Measurements from ENCODE around the gene CHCHD3.

CHCHD3 gene

GRCh38 chr7:132764762-132765161 is 317.1 kb downstream of the CHCHD3 start:
- no peak for FAIRE-seq

DNA sequence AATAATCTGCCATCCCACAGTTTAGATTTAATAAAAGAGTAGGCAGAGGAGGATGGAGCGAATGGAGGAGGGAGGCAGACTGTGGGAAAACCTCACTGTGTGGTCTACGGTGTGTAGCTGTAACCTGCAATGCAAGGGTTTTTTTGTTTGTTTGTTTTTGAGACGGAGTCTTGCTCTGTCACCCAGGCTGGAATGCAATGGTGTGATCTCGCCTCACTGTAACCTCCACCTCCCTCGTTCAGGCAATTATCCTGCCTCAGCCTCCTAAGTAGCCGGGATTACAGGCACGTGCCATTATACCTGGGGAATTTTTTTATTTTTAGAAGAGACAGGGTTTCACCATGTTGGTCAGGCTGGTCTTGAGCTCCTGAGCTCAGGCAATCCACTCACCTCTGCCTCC is 321.0 kb downstream of the CHCHD3 start:
- no peak for FAIRE-seq

GRCh38 chr7:132760244-132760623 is 321.7 kb downstream of the CHCHD3 start:
- FAIRE-seq: no peak

GRCh38 chr7:132759482-132760243 is 322.2 kb downstream of the CHCHD3 start:
- FAIRE-seq: no peak

- no peak for FAIRE-seq
Observed at GRCh38 chr7:132758986-132759385, 322.9 kb downstream of the CHCHD3 start.

DNA sequence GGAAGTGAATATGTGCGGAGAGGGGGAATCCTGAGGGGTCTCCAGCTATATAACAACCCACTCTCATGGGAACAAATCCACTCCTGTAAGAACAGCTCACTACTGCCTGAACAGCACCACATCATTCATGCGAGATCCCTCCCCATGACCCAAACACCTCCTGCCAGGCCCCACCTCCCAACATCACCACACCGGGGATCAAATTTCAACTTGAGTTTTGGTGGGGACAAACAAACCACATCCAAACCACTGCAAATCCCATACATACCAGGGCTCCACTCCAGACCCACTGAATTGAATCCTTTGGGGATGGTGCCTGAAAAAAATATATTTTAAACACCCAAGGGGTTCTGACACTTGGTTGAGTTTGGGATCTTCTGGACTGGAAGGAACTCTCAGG is 324.1 kb downstream of the CHCHD3 start:
- no peak for FAIRE-seq

GRCh38 chr7:132756484-132756990 is 325.4 kb downstream of the CHCHD3 start:
- no peak for FAIRE-seq

- FAIRE-seq: no peak
Observed at GRCh38 chr7:132755538-132756483, 326.1 kb downstream of the CHCHD3 start.

GRCh38 chr7:132752431-132752830 is 329.5 kb downstream of the CHCHD3 start:
- no peak for FAIRE-seq

GRCh38 chr7:132751244-132751647 is 330.6 kb downstream of the CHCHD3 start:
- FAIRE-seq: no peak

GRCh38 chr7:132750530-132751217 is 331.2 kb downstream of the CHCHD3 start:
- FAIRE-seq: no peak

- no peak for FAIRE-seq
Observed at GRCh38 chr7:132750096-132750495, 331.8 kb downstream of the CHCHD3 start.

- FAIRE-seq: no peak
Observed at GRCh38 chr7:132745510-132745909, 336.4 kb downstream of the CHCHD3 start.

DNA sequence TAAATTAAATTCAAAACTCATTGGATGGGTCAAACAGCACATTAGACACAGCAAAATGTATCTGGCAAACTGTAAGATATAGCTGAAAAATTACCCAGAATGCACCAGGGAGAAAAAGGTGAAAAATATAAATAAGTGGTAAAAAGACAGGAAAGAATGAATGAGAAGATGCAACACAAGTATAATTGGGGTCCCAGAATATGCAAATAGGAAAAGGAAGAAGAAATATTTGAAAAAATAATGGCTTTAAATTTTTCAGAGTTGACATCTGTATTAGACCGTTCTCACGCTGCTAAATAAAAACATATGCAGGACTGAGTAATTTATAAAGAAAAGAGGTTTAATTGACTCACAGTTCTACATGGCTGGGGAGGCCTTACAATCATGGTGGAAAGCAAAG is 337.9 kb downstream of the CHCHD3 start:
- FAIRE-seq: no peak

DNA sequence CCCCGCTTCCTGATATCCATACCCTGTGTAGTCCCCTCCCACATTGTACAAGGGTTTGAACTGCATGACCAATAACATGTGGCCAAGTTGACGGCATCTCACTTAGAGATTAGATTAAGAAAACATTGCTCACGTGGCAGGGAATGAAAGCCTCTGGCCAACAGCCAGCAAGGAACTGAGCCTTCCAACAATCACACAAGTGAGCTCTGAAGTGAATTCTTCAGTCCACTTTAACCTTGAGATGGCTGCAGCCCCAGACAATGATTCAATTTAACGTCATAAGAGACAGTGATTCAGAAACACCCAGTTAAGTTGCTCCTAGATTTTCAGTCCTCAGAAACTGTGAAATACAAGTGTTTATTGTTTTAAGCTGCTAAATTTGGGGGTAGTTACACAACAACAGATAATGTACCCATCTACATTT is 339.7 kb downstream of the CHCHD3 start:
- FAIRE-seq: no peak

GRCh38 chr7:132740176-132740575 is 341.7 kb downstream of the CHCHD3 start:
- FAIRE-seq: no peak

GRCh38 chr7:132739271-132739955 is 342.5 kb downstream of the CHCHD3 start:
- FAIRE-seq: no peak

GRCh38 chr7:132738254-132738653 is 343.6 kb downstream of the CHCHD3 start:
- FAIRE-seq: no peak

- FAIRE-seq: no peak
Observed at GRCh38 chr7:132735476-132735875, 346.4 kb downstream of the CHCHD3 start.

Data from G401.6 (cell line).